Measurements from ENCODE around the gene ZNF512B. TPM values are rescaled to one million over a fixed set of nuclear protein-coding genes. Genes with fewer than 3 reads are reported as not detected.
"Not testable (repeated sequence)": the region's sequence is repeated elsewhere in the genome, so short reads cannot be mapped to it uniquely, and the experiment has no call there.

The ZNF512B gene
- total RNA-seq, 4 donors from 2014 or later = 5.8 to 7.4 (median 6.4) TPM

DNA sequence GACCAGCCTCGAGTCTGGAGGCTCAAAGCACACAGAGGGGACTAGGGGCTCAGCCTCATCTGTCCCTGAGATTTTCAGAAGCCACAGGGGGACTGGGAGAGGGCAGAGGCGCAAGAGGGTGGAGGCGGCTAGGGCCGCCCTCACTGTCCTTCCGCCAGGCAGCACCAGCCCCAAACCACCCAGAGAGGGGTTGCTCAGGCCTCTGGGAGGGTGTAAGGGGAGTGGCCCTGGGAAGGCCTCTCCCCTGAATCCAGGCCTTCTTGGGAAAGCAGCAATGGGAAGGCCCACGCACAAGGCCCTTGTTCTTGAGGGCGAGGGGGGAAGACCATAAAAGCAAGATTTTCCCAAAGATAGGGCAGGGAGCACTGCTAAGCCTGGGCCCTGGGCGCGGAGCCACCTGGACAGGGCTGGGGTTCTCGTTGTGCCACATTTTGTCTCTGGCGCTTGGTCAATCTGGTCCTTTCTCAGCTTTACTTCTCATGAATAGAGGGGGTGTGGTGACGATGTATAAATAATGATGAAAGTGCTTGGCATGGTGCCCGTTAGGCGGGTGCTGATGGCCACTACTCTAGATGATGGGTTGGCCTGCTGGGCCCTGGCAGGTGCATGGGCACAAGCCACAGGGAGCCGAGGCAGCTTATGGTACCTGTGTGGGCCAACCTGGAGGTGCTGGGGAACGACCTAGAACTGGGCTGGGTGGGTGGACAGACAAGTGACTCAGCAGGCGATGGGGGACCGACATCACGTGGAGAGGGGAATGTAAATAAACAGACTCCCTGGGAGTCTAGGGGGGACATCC, 4.9 kb upstream of the ZNF512B start:
- TF ChIP-seq POLR2A (IDR thresholded peaks at IDR 0.05) = no peak
- TF ChIP-seq, protein P1, sequence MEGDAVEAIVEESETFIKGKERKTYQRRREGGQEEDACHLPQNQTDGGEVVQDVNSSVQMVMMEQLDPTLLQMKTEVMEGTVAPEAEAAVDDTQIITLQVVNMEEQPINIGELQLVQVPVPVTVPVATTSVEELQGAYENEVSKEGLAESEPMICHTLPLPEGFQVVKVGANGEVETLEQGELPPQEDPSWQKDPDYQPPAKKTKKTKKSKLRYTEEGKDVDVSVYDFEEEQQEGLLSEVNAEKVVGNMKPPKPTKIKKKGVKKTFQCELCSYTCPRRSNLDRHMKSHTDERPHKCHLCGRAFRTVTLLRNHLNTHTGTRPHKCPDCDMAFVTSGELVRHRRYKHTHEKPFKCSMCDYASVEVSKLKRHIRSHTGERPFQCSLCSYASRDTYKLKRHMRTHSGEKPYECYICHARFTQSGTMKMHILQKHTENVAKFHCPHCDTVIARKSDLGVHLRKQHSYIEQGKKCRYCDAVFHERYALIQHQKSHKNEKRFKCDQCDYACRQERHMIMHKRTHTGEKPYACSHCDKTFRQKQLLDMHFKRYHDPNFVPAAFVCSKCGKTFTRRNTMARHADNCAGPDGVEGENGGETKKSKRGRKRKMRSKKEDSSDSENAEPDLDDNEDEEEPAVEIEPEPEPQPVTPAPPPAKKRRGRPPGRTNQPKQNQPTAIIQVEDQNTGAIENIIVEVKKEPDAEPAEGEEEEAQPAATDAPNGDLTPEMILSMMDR (IDR thresholded peaks at IDR 0.05) = no peak
- peak in 2 of 3 donors; percentile 37 to 53 for DNase-seq
- Histone ChIP-seq H3K27ac (no peak overlapping the region), H3K36me3 (no peaks in the 10 kb centered on the region), H3K4me1 (peaks cover 0 to 26% (median 9%) of the 10 kb centered on the region in 4 donors), H3K4me3 (no peak overlapping the region), H3K27me3 (no peaks in the 10 kb centered on the region), H3K9me3 (no peaks in the 10 kb centered on the region)

- H3K9me3 ChIP-seq = no peaks in the 10 kb centered on the region
- H3K36me3 ChIP-seq = no peaks in the 10 kb centered on the region
- peak overlapping the region in 2 of 4 donors; percentile 32 to 34 for H3K4me3 ChIP-seq
- H3K27ac ChIP-seq = peak overlapping the region in 2 of 4 donors; percentile 20 to 52
- peak; percentile 72 to 92 (median 91) for DNase-seq
- no peaks in the 10 kb centered on the region for H3K27me3 ChIP-seq
- peaks cover 0 to 24% (median 13%) of the 10 kb centered on the region in 4 donors for H3K4me1 ChIP-seq
- TF ChIP-seq POLR2A (IDR thresholded peaks at IDR 0.05) = no peak
- TF ChIP-seq, protein P1 (IDR thresholded peaks at IDR 0.05) = peak; percentile 92 to 100 (median 98)
These were observed 4.1 kb upstream of the ZNF512B start for GRCh38 chr20:63973636-63974401.

GRCh38 chr20:63973160-63973479, 3.4 kb upstream of the ZNF512B start:
- no peaks in the 10 kb centered on the region for H3K27me3 ChIP-seq
- H3K9me3 ChIP-seq = no peaks in the 10 kb centered on the region
- H3K27ac ChIP-seq = no peak overlapping the region
- peaks cover 0 to 24% (median 13%) of the 10 kb centered on the region in 4 donors for H3K4me1 ChIP-seq
- no peak overlapping the region for H3K4me3 ChIP-seq
- DNase-seq = no peak
- TF ChIP-seq, protein P1 (IDR thresholded peaks at IDR 0.05) = no peak
- TF ChIP-seq POLR2A (IDR thresholded peaks at IDR 0.05) = no peak
- H3K36me3 ChIP-seq = no peaks in the 10 kb centered on the region

GRCh38 chr20:63972312-63973159, 2.8 kb upstream of the ZNF512B start:
- no peaks in the 10 kb centered on the region for H3K27me3 ChIP-seq

DNA sequence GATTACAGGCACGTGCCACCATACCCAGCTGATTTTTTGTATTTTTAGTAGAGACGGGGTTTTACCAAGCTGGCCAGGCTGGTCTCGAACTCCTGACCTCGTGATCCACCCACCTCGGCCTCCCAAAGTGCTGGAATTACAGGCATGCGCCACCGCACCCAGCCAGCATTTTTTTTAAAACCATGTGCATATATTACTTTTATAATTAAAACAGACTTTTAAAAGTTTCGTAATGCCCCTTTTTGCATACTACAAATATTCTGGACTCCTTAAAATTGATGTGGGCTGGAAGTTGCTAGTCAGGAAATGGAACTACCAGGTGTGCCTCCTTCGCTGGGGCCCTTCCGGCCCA, 2.2 kb upstream of the ZNF512B start:
- not testable (repeated sequence) for H3K27ac ChIP-seq, H3K36me3 ChIP-seq, DNase-seq, H3K4me3 ChIP-seq, H3K27me3 ChIP-seq, H3K9me3 ChIP-seq
- H3K4me1 ChIP-seq = peaks cover 0 to 24% (median 10%) of the 10 kb centered on the region in 4 donors

More at GRCh38 chr20:63972312-63973159, 2.8 kb upstream of the ZNF512B start:
- Histone ChIP-seq H3K4me3 (no peak overlapping the region), H3K9me3 (no peaks in the 10 kb centered on the region), H3K36me3 (no peaks in the 10 kb centered on the region), H3K4me1 (peaks cover 0 to 24% (median 10%) of the 10 kb centered on the region in 4 donors), H3K27ac (no peak overlapping the region)
- peak in 1 of 3 donors; percentile 46 for DNase-seq
- TF ChIP-seq POLR2A (IDR thresholded peaks at IDR 0.05) = no peak
- TF ChIP-seq, protein P1 (IDR thresholded peaks at IDR 0.05) = no peak

Measured in Peyer's patch (tissue), 4 donors.